Thyroid gland (tissue), 4 donors: ENCODE results near the gene KCNJ6. TPM values are rescaled to one million over a fixed set of nuclear protein-coding genes. Genes with fewer than 3 reads are reported as not detected.

Experiments used
- DNase-seq, 2 donors: peaks; one replicate each; pipeline ENCODE4 v3.0.0-alpha.2; 2019
- H3K27ac ChIP-seq, 3 donors: fragments of 200-600 bp; sonication (generic); 1 replicate in 2 of 3; 2 replicates in 1 of 3; pipeline ENCODE4 v1.5.1; 2016 to 2019; ENCODE audit warnings: mild to moderate bottlenecking in 1 of 3, moderate library complexity in 1 of 3
- H3K27me3 ChIP-seq: fragments of 200-600 bp; sonication (generic); one replicate; pipeline ENCODE4 v1.5.1; 2019
- H3K36me3 ChIP-seq, 2 donors: fragments of 200-600 bp; sonication (generic); one replicate each; pipeline ENCODE4 v1.5.1; 2016 to 2019
- H3K4me1 ChIP-seq, 2 donors: fragments of 200-600 bp; sonication (generic); one replicate each; pipeline ENCODE4 v1.5.1; 2017 to 2019
- H3K4me3 ChIP-seq, 3 donors: fragments of 200-600 bp; sonication (generic); replicated peaks in 1 of 3; 1 replicate in 2 of 3; 2 replicates in 1 of 3; pipeline ENCODE4 v1.5.1; 2016; ENCODE audit warnings: mild to moderate bottlenecking in 1 of 3
- H3K9me3 ChIP-seq: fragments of 200-600 bp; sonication (generic); one replicate; pipeline ENCODE4 v1.5.1; 2017
- POLR2A ChIP-seq, 2 donors: fragments of 450-650 bp; IDR thresholded peaks; one replicate each; pipeline ENCODE4 v1.6.1; 2017; ENCODE audit warnings: antibody characterized with exemption in 2 of 2, mild to moderate bottlenecking in 2 of 2, moderate library complexity in 1 of 2
- WGBS, 2 donors: methylation state at CpG; one replicate each; pipeline ENCODE4 v1.1.5; 2017; 5-methylcytosine and 5-hydroxymethylcytosine counted together
- intact Hi-C: fragments of 100-400 bp; cut with DNase I; formaldehyde crosslinking; loops from one replicate; pipeline ENCODE4 v1.15.1; 2023
- total RNA-seq, 4 donors: library from RNA; depleted of rRNA; stranded (reverse); fragments of >200 nt; gene quantifications; one replicate each; pipeline ENCODE4 v1.2.3, GENCODE V29; 2016
- TF ChIP-seq, protein P1 (sequence below), 6 experiments: fragments of 200-600 bp in 3 of 6; fragments of 450-650 bp in 3 of 6; sonication (generic) in 3 of 6; IDR thresholded peaks; one replicate each; pipeline ENCODE4 v1.5.1; 2016 to 2019; ENCODE audit warnings: antibody characterized with exemption in 6 of 6, mild to moderate bottlenecking in 2 of 6, inconsistent platforms in 1 of 6, moderate library complexity in 1 of 6

The KCNJ6 gene
- total RNA-seq, 4 donors from 2014 or later: not detected

DNA sequence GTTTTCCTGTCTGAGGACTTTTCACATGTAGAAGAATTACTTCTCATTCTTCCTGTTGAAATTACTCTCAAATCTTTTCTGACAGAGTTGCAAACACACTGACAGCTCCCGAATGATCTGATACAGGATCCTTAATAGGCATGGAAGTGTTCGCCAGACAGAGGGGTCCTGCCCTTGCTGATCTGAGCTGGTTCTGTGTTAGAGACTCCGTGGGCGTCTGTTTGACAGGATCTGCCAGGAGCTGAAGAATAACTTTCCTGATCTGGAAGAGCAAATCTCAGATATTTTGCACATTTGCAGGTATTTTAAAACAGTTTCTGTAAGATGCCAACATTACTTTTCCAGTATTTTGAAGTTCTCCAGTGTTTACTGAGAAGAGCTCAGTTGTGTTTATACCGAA, 347.3 kb downstream of the KCNJ6 start:
- H3K36me3 ChIP-seq: no peaks in the 10 kb centered on the region
- intact Hi-C loops: loop anchor here (10.0 kb wide), 2 partner anchors 204 to 304 kb away; partner anchors contain the start of genes DYRK1A and VPS26C
- 75 to 77% methylated on average over 5 of the region's 5 CpGs for WGBS, 2 donors
- no peaks in the 10 kb centered on the region for H3K27me3 ChIP-seq
- H3K9me3 ChIP-seq: no peaks in the 10 kb centered on the region
- no peak for DNase-seq
- H3K4me1 ChIP-seq: peaks cover 7 to 11% of the 10 kb centered on the region in 2 donors
- H3K4me3 ChIP-seq: no peak overlapping the region
- TF ChIP-seq POLR2A (IDR thresholded peaks at IDR 0.05): no peak
- TF ChIP-seq, protein P1, sequence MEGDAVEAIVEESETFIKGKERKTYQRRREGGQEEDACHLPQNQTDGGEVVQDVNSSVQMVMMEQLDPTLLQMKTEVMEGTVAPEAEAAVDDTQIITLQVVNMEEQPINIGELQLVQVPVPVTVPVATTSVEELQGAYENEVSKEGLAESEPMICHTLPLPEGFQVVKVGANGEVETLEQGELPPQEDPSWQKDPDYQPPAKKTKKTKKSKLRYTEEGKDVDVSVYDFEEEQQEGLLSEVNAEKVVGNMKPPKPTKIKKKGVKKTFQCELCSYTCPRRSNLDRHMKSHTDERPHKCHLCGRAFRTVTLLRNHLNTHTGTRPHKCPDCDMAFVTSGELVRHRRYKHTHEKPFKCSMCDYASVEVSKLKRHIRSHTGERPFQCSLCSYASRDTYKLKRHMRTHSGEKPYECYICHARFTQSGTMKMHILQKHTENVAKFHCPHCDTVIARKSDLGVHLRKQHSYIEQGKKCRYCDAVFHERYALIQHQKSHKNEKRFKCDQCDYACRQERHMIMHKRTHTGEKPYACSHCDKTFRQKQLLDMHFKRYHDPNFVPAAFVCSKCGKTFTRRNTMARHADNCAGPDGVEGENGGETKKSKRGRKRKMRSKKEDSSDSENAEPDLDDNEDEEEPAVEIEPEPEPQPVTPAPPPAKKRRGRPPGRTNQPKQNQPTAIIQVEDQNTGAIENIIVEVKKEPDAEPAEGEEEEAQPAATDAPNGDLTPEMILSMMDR (IDR thresholded peaks at IDR 0.05): no peak
- no peak overlapping the region for H3K27ac ChIP-seq

DNA sequence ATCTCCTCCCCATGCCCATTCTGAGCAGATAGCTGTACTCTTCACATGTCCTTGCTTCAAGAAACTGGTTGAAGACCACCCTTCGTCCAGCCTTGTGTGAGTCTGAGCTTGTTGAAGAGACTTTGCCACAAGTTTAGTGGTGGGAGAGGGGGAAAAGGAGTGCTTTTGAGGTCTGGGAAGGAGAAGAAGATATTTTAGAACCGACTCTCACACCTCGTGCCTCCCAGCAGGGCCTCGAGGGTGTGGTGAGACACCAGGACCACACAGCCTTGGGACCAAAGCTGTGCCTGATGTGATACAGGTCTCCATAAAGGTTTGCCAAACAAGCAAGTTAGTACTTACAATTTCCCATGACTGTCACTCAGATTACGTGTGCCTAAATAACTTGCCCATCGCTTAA, 347.8 kb downstream of the KCNJ6 start:
- H3K36me3 ChIP-seq: no peaks in the 10 kb centered on the region
- intact Hi-C loops: loop anchor here (10.0 kb wide), 2 partner anchors 204 to 304 kb away; partner anchors contain the start of genes DYRK1A and VPS26C
- no peak for DNase-seq
- H3K27ac ChIP-seq: no peak overlapping the region
- no peak overlapping the region for H3K4me3 ChIP-seq
- no peaks in the 10 kb centered on the region for H3K27me3 ChIP-seq
- peaks cover 7 to 11% of the 10 kb centered on the region in 2 donors for H3K4me1 ChIP-seq
- no peak for TF ChIP-seq POLR2A (IDR thresholded peaks at IDR 0.05)
- TF ChIP-seq, protein P1 (IDR thresholded peaks at IDR 0.05): no peak
- 83 to 86% methylated on average over 6 of the region's 6 CpGs for WGBS, 2 donors
- H3K9me3 ChIP-seq: no peaks in the 10 kb centered on the region

GRCh38 chr21:37566790-37567615, 349.3 kb downstream of the KCNJ6 start:
- DNase-seq: no peak
- Histone ChIP-seq H3K27me3 (no peaks in the 10 kb centered on the region), H3K9me3 (no peaks in the 10 kb centered on the region), H3K36me3 (no peaks in the 10 kb centered on the region), H3K4me1 (peaks cover 13 to 19% of the 10 kb centered on the region in 2 donors), H3K27ac (no peak overlapping the region), H3K4me3 (no peak overlapping the region)
- intact Hi-C loops: loop anchor here (10.0 kb wide), 2 partner anchors 202 to 302 kb away; partner anchors contain the start of genes DYRK1A and VPS26C
- WGBS, 2 donors: 89 to 91% methylated on average over 14 of the region's 14 CpGs
- no peak for TF ChIP-seq POLR2A (IDR thresholded peaks at IDR 0.05)

- no peak overlapping the region for H3K4me3 ChIP-seq
- H3K27ac ChIP-seq: no peak overlapping the region
- H3K9me3 ChIP-seq: no peaks in the 10 kb centered on the region
- intact Hi-C loops: loop anchor here (10.0 kb wide), 2 partner anchors 201 to 301 kb away; partner anchors contain the start of genes DYRK1A and VPS26C
- TF ChIP-seq POLR2A (IDR thresholded peaks at IDR 0.05): no peak
- DNase-seq: no peak
- peaks cover 13 to 19% of the 10 kb centered on the region in 2 donors for H3K4me1 ChIP-seq
- 89% methylated on average over 14 of the region's 14 CpGs for WGBS, 2 donors
- H3K27me3 ChIP-seq: no peaks in the 10 kb centered on the region
- no peaks in the 10 kb centered on the region for H3K36me3 ChIP-seq
These were observed 350.6 kb downstream of the KCNJ6 start for GRCh38 chr21:37565530-37566223.

DNA sequence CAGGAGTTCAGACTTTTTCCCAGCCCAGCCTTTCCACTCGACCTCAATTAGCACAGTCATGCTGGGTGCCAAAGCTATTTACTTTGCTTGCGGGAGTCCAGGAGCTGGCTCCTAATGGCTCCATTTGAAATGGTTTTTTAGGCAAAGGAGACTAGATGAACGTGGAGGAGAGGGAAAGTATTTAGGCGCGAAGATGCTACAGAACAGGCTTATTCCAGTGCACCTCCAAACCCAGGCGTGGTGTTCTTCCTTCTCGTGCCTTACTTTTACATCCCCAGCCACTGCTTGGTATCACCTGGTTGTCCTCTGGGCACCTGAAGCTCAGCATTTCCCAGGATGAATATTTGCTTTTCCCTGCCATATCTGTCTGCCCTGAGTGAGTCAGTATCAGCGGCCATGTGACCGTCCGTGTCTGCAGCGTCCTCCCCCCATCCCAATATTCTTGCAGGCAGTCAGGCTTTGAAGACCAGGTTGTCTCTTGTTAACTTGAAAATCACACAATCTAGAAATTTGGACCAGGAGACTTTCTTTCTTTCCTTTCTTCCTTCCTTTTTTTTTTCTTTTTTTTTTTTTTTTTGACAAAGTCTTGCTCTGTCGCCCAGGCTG, 351.2 kb downstream of the KCNJ6 start:
- 74 to 76% methylated on average over 12 of the region's 12 CpGs for WGBS, 2 donors
- no peak for DNase-seq
- Histone ChIP-seq H3K4me3 (no peak overlapping the region), H3K27ac (peak overlapping the region in 2 of 3 donors; percentile 80 to 87), H3K36me3 (no peaks in the 10 kb centered on the region), H3K27me3 (no peaks in the 10 kb centered on the region), H3K9me3 (no peaks in the 10 kb centered on the region), H3K4me1 (peaks cover 13 to 19% of the 10 kb centered on the region in 2 donors)
- TF ChIP-seq, protein P1 (IDR thresholded peaks at IDR 0.05): no peak
- TF ChIP-seq POLR2A (IDR thresholded peaks at IDR 0.05): no peak
- intact Hi-C loops: loop anchor here (10.0 kb wide), 2 partner anchors 200 to 300 kb away; partner anchors contain the start of genes DYRK1A and VPS26C
